Stimulated activated CD8-positive, alpha-beta memory T cell treated with anti-CD3 and anti-CD28 coated beads, Interleukin-4, amount 100 ng/mL, for 1 hour (primary cell): Measurements from ENCODE around the gene GRIN2B.

Experiments used
- DNase-seq, 2 donors: peaks; one replicate each; pipeline ENCODE4 v3.0.0-alpha.2; 2020; ENCODE audit warnings: low read depth in 2 of 2, low spot score in 1 of 2

Gene GRIN2B

DNA sequence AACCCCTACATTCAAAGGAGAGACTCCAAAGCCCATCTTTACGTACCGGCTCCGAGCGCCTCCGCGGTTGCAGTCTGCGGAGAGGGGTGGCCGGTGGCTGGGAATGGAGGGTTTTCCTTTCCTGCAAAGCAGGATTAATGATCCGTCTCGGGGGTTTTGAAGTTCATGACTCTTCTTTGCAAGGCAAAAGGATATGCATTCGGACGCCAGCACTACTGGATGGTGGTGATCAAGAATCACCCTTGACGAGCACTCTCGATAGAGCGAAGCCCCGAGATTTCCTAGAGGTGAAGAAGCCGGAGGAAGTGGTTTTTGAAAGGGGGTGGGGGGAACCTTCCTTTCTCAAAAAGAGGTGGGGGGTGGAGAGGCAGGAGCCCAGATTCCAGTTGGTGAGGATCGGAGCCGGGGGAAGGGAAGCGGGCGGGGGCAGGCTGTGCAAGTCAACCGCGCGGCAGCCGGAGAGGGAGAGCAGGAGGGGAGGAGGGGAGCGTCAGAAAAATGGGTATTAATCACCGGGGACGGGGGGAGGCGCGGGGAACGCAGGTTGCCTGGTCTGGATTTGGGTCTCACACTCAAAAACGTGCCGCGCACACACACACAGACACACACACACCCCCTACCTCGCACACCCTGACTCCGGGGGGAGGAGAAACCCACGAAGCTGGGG lies at the start of gene GRIN2B:
Gene GRIN2B (minus strand): TSS at position 307 of the 667 bp plus-strand sequence. CDS start 115,394 bp downstream, outside the sequence.
- no peak for DNase-seq

- no peak for DNase-seq
Observed at GRCh38 chr12:14026537-14026936, 45.1 kb upstream of the GRIN2B start.

GRCh38 chr12:14024591-14024990 lies 43.2 kb upstream of the GRIN2B start:
- DNase-seq = no peak

DNA sequence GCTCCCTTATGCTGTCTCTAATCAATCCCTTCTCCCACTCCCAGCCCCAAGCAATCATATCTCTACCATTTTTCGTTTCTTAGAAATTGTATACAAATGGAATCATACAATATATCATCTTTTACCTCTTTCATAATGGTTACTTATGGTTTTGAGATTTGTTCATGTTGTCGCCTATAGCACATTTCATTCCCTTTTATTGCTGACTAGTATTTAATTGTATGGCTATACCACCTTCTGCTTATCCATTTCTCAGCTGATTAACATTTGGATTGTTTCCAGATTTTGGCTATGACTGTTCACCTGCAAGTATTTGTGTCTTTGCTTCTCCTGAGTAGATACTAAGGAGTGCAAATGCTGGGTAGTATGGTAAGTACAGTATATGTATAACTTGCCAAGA lies 36.7 kb upstream of the GRIN2B start:
- DNase-seq = no peak

GRCh38 chr12:14010989-14011388 lies 29.6 kb upstream of the GRIN2B start:
- no peak for DNase-seq

GRCh38 chr12:14007639-14008038 lies 26.2 kb upstream of the GRIN2B start:
- DNase-seq = no peak

DNA sequence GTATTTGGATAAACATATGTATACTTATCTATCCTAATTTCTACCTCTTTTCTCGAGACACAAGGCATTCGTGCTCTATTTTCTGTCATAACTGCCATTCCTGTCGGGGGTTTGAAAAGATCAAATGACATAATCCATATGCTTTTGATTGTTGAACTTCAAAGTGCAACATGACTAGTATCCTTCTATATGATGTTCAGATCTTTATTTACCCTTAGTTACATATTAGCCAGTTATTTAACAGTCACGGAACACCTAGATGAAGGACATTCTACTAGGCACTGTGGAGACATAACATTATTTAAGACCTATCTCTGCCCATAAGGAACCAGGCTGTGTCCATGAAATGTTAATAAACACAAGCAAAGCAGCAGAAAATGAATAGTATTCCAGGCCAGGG lies 11.2 kb upstream of the GRIN2B start:
- no peak for DNase-seq

DNA sequence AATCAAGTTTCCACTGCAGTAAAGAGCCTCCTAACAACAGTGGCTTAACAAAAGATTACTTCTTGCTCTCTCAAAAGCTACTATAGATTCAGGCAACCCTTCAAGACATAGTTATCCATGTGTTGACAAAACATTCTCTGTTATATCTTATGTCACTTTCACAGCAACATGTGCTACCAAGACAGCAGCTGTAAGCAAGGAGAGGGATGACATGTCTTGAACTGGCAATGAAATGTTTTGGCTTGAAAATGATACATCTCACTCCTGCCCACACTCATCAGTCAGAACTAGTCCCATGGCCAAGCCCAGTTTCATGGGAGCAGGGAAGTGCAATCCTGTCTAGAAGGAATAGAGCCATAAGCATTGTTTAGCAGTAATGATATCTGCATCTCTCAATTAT lies 10.7 kb upstream of the GRIN2B start:
- no peak for DNase-seq

DNA sequence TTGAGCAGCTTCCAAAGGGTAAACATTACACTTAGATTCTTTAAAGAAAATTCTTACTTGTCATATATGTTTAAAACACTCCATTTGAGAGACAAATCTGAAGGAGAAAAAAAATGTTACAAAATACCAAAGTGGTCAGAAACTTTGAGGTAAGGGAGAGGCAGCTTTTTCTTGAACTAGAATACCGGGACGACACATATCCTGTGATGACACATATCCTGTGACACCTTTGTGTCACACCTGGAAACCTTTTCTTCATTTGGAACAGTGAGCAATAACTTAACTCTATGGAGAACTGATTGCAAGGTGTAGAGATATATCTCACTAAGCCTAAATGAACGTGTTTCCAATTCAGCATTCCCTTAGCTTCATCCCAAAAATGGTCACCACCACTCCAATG lies 4.6 kb upstream of the GRIN2B start:
- DNase-seq = no peak

DNA sequence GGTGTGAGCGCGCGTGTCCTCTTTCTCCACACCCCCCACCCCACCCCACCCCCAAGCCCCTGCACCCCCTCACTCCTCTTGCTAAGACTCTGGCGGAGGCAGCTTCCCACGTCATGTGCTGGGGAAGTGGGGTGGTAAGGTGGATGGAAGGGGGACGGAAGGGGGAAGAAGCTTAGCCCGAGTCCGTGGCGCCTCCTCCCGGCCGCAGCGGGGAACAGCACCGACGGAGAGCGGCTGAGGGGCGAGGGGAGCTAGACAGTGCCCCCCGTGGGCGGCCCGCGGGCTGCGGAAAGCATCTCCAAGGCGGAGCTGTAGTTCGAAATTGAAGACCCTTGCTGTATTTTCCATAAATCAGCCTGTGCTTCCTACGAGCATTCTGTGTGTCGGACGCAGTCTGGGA lies 588 bp upstream of the GRIN2B start:
- no peak for DNase-seq

DNA sequence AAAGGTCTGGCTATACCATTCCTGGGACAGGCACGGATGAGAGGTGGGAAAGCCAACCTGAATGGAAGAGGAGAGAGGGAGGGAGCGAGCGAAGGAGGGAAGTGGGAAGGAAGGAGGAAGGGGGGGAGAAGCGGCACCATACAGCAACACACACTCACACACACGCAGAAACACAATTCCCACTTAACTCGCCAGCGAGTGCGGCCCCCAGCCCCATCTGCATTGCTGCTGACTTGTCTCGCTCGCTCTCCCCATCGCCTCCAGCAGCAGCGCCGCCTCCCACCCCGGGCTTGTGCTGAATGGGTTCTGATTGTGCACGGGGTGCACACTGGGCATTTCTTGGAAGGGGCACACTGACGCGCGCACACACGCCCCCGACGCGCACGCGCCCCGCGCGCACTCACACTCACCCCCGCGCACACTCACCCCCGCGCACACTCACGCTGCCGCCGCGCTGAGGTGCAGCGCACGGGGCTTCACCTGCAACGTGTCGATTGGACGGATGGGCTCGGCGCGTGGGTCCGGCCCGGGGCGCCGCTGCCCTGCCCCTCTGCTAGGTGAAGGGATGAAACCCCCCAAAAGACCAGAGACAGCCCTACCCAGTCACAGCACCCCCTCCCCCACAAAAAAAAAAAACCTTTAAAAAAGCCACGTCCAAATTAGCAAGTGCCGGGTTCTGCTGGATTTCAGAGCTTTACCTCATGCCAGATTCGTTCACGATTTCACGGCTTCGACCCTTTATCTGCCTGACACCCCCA lies 685 bp downstream of the GRIN2B start:
- no peak for DNase-seq

DNA sequence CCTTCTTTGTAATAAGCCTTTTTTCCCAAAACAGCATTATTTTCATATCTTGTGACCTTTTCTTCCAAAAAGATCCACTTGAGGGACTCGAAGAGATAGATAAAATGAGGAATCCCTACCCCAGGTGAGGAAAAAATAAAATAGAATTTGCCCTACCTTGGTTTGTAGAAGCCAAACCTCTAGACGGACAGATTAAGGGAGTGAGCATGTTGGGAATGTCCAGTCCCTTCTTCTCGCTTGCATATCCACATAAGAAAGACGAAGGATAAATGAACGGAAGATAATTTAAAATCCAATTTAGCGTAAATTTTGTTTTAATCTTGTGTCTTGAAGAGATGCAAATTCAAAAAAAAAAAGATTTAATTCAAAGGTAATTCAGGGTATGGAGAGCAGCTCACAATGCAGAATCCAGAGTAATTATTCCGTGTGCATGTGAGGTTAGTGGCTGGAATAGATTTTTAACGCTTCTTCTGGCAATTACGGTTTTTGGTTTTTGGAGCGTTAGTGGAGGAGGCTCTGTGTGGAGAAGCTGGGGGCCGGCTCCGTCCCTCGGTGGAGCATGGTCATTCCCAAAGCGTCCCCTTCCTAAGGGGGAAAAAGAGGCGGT lies 1.5 kb downstream of the GRIN2B start:
- DNase-seq = no peak

- no peak for DNase-seq
Observed at GRCh38 chr12:13978876-13979275, 2.5 kb downstream of the GRIN2B start.

- DNase-seq = no peak
Observed at GRCh38 chr12:13976880-13977279, 4.5 kb downstream of the GRIN2B start.

- no peak for DNase-seq
Observed at GRCh38 chr12:13976028-13976584, 5.3 kb downstream of the GRIN2B start.

- no peak for DNase-seq
Observed at GRCh38 chr12:13973996-13974395, 7.4 kb downstream of the GRIN2B start.

DNA sequence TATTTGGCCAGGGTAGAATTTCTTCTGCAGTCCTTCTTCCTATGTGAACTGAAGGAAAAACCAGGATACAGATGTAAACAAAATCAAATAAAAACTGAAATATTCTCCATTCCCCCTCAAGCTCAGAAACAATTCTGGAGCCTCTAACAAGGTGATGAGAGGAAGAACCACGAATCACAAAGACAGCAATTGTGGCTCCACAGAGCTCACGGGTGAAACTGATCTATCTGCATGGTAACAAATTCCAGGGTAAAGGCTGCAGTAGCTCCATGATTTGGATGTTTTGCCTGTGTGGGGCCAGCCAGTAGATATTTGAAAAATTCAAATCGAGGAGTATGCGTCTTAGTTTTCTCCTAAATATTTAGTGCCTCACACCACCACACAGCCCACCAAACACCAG lies 10.6 kb downstream of the GRIN2B start:
- no peak for DNase-seq

- DNase-seq = no peak
Observed at GRCh38 chr12:13968281-13968680, 13.1 kb downstream of the GRIN2B start.

GRCh38 chr12:13964666-13965065 lies 16.7 kb downstream of the GRIN2B start:
- no peak for DNase-seq

DNA sequence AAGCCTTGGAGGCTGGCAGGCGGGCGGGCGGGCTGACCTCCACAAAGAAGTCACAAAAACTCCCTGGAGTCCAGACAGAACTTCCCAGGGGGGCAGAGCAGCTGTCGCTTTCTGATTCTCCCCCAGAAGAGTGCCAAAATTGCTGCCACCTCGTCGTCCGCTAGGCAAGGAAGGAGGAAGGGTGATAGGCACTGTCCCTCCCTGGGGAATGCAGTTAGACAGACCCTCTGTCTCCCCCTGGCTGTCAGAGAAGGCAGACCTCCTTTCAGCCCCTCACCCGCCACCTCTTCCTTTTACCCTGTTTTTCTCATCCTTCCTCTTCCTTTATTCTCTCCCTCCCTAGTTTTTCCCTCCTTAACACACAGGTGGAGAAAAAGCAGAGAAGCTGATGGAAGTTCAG lies 18.7 kb downstream of the GRIN2B start:
- DNase-seq = no peak

GRCh38 chr12:13961971-13962370 lies 19.4 kb downstream of the GRIN2B start:
- no peak for DNase-seq

GRCh38 chr12:13959131-13959723 lies 22.2 kb downstream of the GRIN2B start:
- no peak for DNase-seq
